ENCODE data around the gene GRM2. TPM values are rescaled to one million over a fixed set of nuclear protein-coding genes. Genes with fewer than 3 reads are reported as not detected.

Gene GRM2
- total RNA-seq, result 0.56 and 0.69 TPM in 2 replicates
- polyA plus RNA-seq, result 0.39 TPM in 1 of 2 replicates, not detected in the other

DNA sequence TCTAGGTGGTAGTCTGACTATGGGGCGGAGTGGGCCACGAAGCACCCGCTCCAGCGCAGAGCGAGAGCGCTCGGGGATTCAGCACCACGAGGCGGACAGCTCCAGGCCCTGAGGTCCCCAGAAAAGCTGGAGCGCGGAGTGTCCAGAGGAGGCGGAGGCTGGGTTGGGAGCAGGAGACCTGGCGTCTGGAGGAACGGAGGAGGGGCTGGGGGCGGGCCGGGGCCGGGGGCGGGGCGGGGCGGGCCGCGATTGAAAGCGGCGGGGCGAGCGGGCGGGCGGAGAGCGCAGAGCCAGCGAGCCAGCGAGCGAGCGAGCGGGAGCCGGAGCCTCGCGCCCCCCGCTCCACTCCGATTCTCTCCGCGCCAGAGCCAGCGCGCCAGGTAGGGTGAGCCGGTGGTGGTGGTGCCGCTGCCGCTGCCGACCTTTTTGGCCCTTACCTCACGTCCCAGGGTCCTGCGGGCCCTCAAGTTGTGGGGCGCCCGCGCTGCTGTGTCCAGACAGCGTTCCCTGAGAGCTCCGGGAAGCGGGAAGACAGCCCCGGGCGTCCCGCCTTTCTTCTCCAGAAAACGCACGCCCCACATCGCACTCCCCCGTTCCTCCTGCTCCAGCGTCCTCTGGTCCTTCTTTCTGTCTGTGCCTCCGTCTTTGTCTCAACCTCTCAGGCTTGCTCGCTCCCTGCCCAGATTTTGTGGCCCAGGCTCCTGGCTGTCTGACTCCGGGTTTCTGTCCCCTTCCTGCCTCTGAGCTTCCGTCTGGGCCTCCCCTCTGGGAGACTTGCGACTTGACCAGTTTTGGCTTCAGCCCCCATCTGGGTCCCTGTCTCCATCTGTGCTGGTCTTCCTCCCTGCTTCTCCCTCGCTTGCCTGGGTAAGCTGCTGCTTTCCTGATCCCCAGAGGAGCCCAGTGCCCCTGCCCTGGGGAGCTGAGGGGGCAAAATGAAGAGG lies at the start of gene GRM2:
Gene GRM2, plus strand, starts transcription at position 281 of the 944 bp plus-strand sequence. CDS start 1,916 bp downstream, outside the sequence.
- Histone ChIP-seq H3K27ac (no peak within 1 kb of the TSS), H3K9me3 (ENCODE audit: low read depth) (no peaks in the 10 kb centered on the region), H3K4me3 (peak within 1 kb of the TSS; percentile 33), H3K36me3 (no peaks in the 10 kb centered on the region), H3K27me3 (peaks cover 24% of the 10 kb centered on the region), H3K4me1 (ENCODE audit: low read depth) (no peaks in the 10 kb centered on the region)
- peak; percentile 92 to 97 for DNase-seq (ENCODE audit: low read depth in 1 of 2, low spot score in 1 of 2)
- no peak for TF ChIP-seq CTCF (IDR thresholded peaks at IDR 0.05; ENCODE audit: low read depth, low read length)

- H3K36me3 ChIP-seq, result peaks cover 35% of the 10 kb centered on the region
- no peak overlapping the region for H3K27ac ChIP-seq
- DNase-seq (ENCODE audit: low read depth in 1 of 2, low spot score in 1 of 2), result no peak
- no peak overlapping the region for H3K4me3 ChIP-seq
- H3K27me3 ChIP-seq, result no peaks in the 10 kb centered on the region
- H3K9me3 ChIP-seq (ENCODE audit: low read depth), result no peaks in the 10 kb centered on the region
- TF ChIP-seq CTCF (IDR thresholded peaks at IDR 0.05; ENCODE audit: low read depth, low read length), result no peak
- H3K4me1 ChIP-seq (ENCODE audit: low read depth), result no peaks in the 10 kb centered on the region
Measured at GRCh38 chr3:51657234-51657633, 49.6 kb upstream of the GRM2 start.

DNA sequence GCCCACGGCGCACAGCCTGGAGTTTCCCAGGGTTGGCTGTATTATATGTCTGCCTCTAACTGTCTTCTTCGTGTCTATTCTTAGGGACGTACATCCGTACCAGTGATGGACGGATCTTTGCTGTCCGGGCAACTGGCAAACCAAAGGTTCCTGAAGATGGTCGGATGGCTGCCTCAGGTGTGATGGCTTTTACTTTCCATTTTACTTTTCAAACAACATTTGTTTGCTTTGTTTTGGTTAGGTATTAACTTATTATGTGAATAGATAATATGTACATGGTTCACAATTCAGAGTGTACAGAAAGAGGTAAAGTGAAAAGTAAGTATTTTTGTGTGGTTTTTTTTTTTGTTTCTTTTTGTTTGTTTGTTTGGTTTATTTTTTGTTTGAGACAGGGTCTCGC lies 46.9 kb upstream of the GRM2 start:
- no peak for TF ChIP-seq CTCF (IDR thresholded peaks at IDR 0.05; ENCODE audit: low read depth, low read length)
- Histone ChIP-seq H3K4me3 (no peak overlapping the region), H3K9me3 (ENCODE audit: low read depth) (no peaks in the 10 kb centered on the region), H3K4me1 (ENCODE audit: low read depth) (no peaks in the 10 kb centered on the region), H3K36me3 (peaks cover 41% of the 10 kb centered on the region), H3K27me3 (no peaks in the 10 kb centered on the region), H3K27ac (no peak overlapping the region)
- DNase-seq (ENCODE audit: low read depth in 1 of 2, low spot score in 1 of 2), result no peak

DNA sequence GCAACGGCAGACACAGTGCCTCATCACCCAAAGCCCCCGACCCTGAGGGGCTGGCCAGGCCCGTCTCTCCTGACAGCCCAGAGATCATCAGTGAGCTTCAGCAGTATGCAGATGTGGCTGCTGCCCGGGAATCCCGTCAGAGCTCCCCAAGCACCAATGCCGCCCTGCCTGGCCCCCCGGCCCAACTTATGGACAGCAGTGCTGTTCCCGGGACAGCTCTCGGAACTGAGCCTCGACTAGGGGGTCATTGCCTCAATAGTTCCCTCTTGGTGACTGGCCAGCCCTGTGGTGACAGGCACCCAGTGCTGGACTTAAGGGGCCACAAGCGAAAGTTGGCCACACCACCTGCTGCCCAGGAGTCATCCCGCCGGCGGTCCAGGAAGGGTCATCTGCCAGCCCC lies 44.4 kb upstream of the GRM2 start:
- no peak overlapping the region for H3K27ac ChIP-seq
- no peak for DNase-seq (ENCODE audit: low read depth in 1 of 2, low spot score in 1 of 2)
- peaks cover 30% of the 10 kb centered on the region for H3K36me3 ChIP-seq
- TF ChIP-seq CTCF (IDR thresholded peaks at IDR 0.05; ENCODE audit: low read depth, low read length), result no peak
- H3K9me3 ChIP-seq (ENCODE audit: low read depth), result no peaks in the 10 kb centered on the region
- H3K27me3 ChIP-seq, result no peaks in the 10 kb centered on the region
- H3K4me1 ChIP-seq (ENCODE audit: low read depth), result no peaks in the 10 kb centered on the region
- H3K4me3 ChIP-seq, result no peak overlapping the region

DNA sequence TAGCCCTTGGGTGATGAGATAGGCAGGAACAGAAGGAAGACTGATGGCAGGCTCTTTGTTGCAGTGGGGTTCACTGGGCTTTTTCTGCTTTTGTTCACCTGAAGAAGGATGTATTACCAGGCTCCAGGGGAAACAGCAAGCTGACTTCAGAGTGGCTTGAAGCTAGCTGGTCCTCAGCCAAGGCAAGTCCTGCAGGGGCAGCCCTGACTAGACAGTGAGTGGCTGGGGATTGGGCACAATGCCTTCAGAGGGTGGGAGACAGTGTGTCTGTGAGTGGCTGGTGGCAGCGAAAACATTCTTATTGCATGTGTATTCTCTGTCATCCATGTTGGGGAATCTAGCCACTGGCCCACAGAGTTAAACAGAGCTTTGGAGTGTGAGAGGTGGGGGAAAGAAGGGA lies 38.1 kb upstream of the GRM2 start:
- no peak for TF ChIP-seq CTCF (IDR thresholded peaks at IDR 0.05; ENCODE audit: low read depth, low read length)
- Histone ChIP-seq H3K9me3 (ENCODE audit: low read depth) (no peaks in the 10 kb centered on the region), H3K27ac (no peak overlapping the region), H3K27me3 (no peaks in the 10 kb centered on the region), H3K4me1 (ENCODE audit: low read depth) (peaks cover 17% of the 10 kb centered on the region), H3K4me3 (no peak overlapping the region), H3K36me3 (no peaks in the 10 kb centered on the region)
- no peak for DNase-seq (ENCODE audit: low read depth in 1 of 2, low spot score in 1 of 2)

Measured in cardiac muscle cell (in vitro differentiated cells and primary cell).